HEK293 (cell line): Measurements from ENCODE around the gene PPM1J.
"Not testable (repeated sequence)": the region's sequence is repeated elsewhere in the genome, so short reads cannot be mapped to it uniquely, and the experiment has no call there.

ENCODE experiments used
- CTCF ChIA-PET: fragments of 350-600 bp; formaldehyde crosslinking; extraction: SDS; loops from one replicate; lab custom pipeline; 2021; ENCODE audit warnings: antibody characterized with exemption; lab: Yijun Ruan, JAX
- POLR2A ChIA-PET: fragments of 300-600 bp; formaldehyde crosslinking; extraction: SDS; loops from one replicate; lab custom pipeline; 2020; ENCODE audit warnings: antibody characterized with exemption, inconsistent platforms; lab: Yijun Ruan, JAX
- H3K27ac ChIP-seq: fragments of 200-500 bp; sonication (Bioruptor generic); 2 replicates; pipeline ENCODE4 v1.5.1; 2014; ENCODE audit warnings: low read depth, low read length, control low read depth, inconsistent platforms; ENCODE audit errors: extremely low read depth
- H3K36me3 ChIP-seq, 2 experiments: fragments of 200-500 bp in 1 of 2; sonication (Bioruptor generic) in 1 of 2; 1 replicate in 1 of 2; 2 replicates in 1 of 2; pipeline ENCODE4 v1.5.1; 2014 to 2017; ENCODE audit warnings: inconsistent platforms in 2 of 2, low read length in 2 of 2; ENCODE audit not compliant: control insufficient read depth in 2 of 2, insufficient read depth in 1 of 2
- H3K4me1 ChIP-seq: fragments of 200-500 bp; sonication (Bioruptor generic); 2 replicates; pipeline ENCODE4 v1.5.1; 2014; ENCODE audit warnings: mild to moderate bottlenecking, low read length, inconsistent platforms; ENCODE audit not compliant: control insufficient read depth, insufficient read depth
- H3K4me3 ChIP-seq: 2 replicates; pipeline ENCODE4 v1.5.1; 2011; ENCODE audit warnings: low read depth, mild to moderate bottlenecking, control low read depth, low read length, moderate library complexity
- H3K9me3 ChIP-seq: fragments of 200-500 bp; sonication (Bioruptor generic); 2 replicates; pipeline ENCODE4 v1.5.1; 2014; ENCODE audit warnings: low read depth, low read length, inconsistent platforms; ENCODE audit not compliant: control insufficient read depth, insufficient read depth
- SP7 ChIP-seq: fragments of 450-650 bp; formaldehyde crosslinking; IDR thresholded peaks from 2 replicates; pipeline ENCODE4 v1.5.1; 2016; ENCODE audit warnings: missing biosample characterization, missing genetic modification characterization
- ZBTB44 ChIP-seq: fragments of 450-650 bp; IDR thresholded peaks from 2 replicates; pipeline ENCODE4 v1.5.1; 2018; ENCODE audit warnings: missing biosample characterization, mild to moderate bottlenecking, missing genetic modification characterization
- ZBTB7A ChIP-seq: fragments of 450-650 bp; formaldehyde crosslinking; IDR thresholded peaks from 2 replicates; pipeline ENCODE4 v1.5.1; 2016; ENCODE audit warnings: low read depth, missing biosample characterization, missing genetic modification characterization
- ZBTB8A ChIP-seq: fragments of 450-650 bp; formaldehyde crosslinking; IDR thresholded peaks from 2 replicates; pipeline ENCODE4 v1.5.1; 2016; ENCODE audit warnings: missing biosample characterization, missing genetic modification characterization
- ZFP37 ChIP-seq: fragments of 450-650 bp; formaldehyde crosslinking; IDR thresholded peaks from 2 replicates; pipeline ENCODE4 v1.5.1; 2016; ENCODE audit warnings: missing biosample characterization, missing genetic modification characterization
- ZIC2 ChIP-seq: fragments of 450-650 bp; formaldehyde crosslinking; IDR thresholded peaks from 2 replicates; pipeline ENCODE4 v1.5.1; 2016; ENCODE audit warnings: missing biosample characterization, missing genetic modification characterization
- ZNF121 ChIP-seq: fragments of 450-650 bp; formaldehyde crosslinking; IDR thresholded peaks from 2 replicates; pipeline ENCODE4 v1.5.1; 2016; ENCODE audit warnings: missing biosample characterization, missing genetic modification characterization
- ZNF248 ChIP-seq: fragments of 450-650 bp; formaldehyde crosslinking; IDR thresholded peaks from 2 replicates; pipeline ENCODE4 v1.5.1; 2017; ENCODE audit warnings: missing biosample characterization, missing genetic modification characterization
- ZNF404 ChIP-seq: fragments of 450-650 bp; formaldehyde crosslinking; IDR thresholded peaks from 2 replicates; pipeline ENCODE4 v1.5.1; 2017; ENCODE audit warnings: missing biosample characterization, missing genetic modification characterization
- ZNF585B ChIP-seq: fragments of 450-650 bp; formaldehyde crosslinking; IDR thresholded peaks from 2 replicates; pipeline ENCODE4 v1.5.1; 2016; ENCODE audit warnings: missing biosample characterization, missing genetic modification characterization
- ZNF596 ChIP-seq: fragments of 450-650 bp; IDR thresholded peaks from 2 replicates; pipeline ENCODE4 v1.5.0; 2018; ENCODE audit warnings: missing biosample characterization, mild to moderate bottlenecking, missing genetic modification characterization, moderate library complexity
- ZNF658 ChIP-seq: fragments of 450-650 bp; formaldehyde crosslinking; IDR thresholded peaks from 2 replicates; pipeline ENCODE4; 2016; ENCODE audit warnings: missing biosample characterization, missing genetic modification characterization
- ZNF670 ChIP-seq: fragments of 450-650 bp; formaldehyde crosslinking; IDR thresholded peaks from 2 replicates; pipeline ENCODE4 v1.5.1; 2016; ENCODE audit warnings: missing biosample characterization, missing genetic modification characterization, low read depth
- ZNF830 ChIP-seq: fragments of 450-650 bp; IDR thresholded peaks from 2 replicates; pipeline ENCODE4 v1.5.0; 2018; ENCODE audit warnings: missing biosample characterization, missing genetic modification characterization, low read depth, mild to moderate bottlenecking, moderate library complexity
- TF ChIP-seq, protein P1 (sequence below): fragments of 450-650 bp; IDR thresholded peaks from 2 replicates; pipeline ENCODE4 v1.5.1; 2018; ENCODE audit warnings: missing biosample characterization, missing genetic modification characterization
- TF ChIP-seq, protein P2 (sequence below): fragments of 450-650 bp; formaldehyde crosslinking; conservative IDR thresholded peaks from 2 replicates; pipeline ENCODE4 v1.5.1; 2016; ENCODE audit warnings: low read depth, missing biosample characterization, missing genetic modification characterization

Gene PPM1J

DNA sequence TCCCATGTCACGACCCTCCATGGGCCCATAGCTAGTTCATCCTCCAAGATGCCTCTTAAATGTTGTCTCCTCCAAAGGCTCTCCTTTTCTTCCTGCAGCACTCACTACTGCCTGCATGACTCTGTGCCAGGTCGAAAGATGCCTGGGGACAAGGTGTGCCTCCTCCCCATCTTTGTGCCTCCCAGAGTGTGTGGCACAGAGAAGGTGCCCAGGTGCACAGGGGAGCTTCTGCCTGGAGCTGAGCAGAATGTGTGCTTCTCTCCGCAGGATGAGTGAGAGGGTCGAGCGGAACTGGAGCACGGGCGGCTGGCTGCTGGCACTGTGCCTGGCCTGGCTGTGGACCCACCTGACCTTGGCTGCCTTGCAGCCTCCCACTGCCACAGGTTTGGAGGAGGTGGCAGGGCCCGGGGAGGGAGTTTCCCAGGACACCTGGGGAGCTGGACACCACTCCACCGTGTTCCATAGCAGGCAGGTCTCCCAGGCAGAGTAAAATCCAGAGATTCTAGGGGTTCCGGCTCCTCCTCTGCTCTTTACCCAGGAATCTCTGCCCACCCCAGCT, 6.9 kb upstream of the PPM1J start:
- TF ChIP-seq ZIC2 (tag by site-specific recombination) (0 out of 2 replicates have a peak, but pooled peaks have one; percentile 13), ZNF596 (no peak)
- Histone ChIP-seq H3K4me3 (no peak overlapping the region), H3K4me1 (no peaks in the 10 kb centered on the region), H3K27ac (no peak overlapping the region), H3K9me3 (no peaks in the 10 kb centered on the region), H3K36me3 (no peaks in the 10 kb centered on the region)
- CTCF ChIA-PET, result interaction anchor here (0.7 to 9.1 kb wide), 8 partner anchors 13 to 1165 kb away, joined by 3 to 417 read pairs (median 4); partner anchors contain the start of gene LRIG2
- POLR2A ChIA-PET, result no interaction called here

GRCh38 chr1:112721294-112721693, 6.2 kb upstream of the PPM1J start:
- H3K4me1 ChIP-seq, H3K36me3 ChIP-seq, H3K4me3 ChIP-seq, H3K9me3 ChIP-seq, POLR2A ChIA-PET, H3K27ac ChIP-seq: not testable (repeated sequence)
- CTCF ChIA-PET, result interaction anchor here (0.6 to 9.1 kb wide), 8 partner anchors 12 to 1166 kb away, joined by 3 to 417 read pairs (median 4); partner anchors contain the start of gene LRIG2
- TF ChIP-seq ZNF121 (tag by site-specific recombination), result peak; percentile 84

DNA sequence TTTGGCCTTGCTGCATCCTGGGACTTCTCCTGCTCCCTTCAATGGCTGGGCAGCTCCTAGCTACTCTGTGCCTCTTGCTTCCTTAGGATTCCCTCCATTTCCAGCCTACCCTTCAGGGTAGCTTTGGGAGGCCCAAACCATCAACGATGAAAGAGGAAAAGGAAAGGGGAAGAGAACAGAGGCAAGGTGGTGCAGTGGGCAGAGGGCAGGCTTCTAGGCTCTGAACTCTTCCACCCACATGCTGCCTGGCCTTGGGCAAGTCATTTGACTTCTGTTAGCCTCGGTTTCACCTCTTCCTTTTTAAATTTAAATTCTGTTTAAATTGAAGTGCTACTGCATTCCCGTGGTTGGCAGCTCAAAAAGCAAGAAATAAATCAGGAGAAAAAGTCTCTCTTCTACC, 5.7 kb upstream of the PPM1J start:
- no peaks in the 10 kb centered on the region for H3K4me1 ChIP-seq
- H3K9me3 ChIP-seq, result no peaks in the 10 kb centered on the region
- H3K4me3 ChIP-seq, result no peak overlapping the region
- TF ChIP-seq ZNF585B (tag by site-specific recombination) (no peak), ZNF248 (tag by site-specific recombination) (no peak)
- ChIA-PET CTCF (interaction anchor here (0.8 to 9.1 kb wide), 4 partner anchors 83 to 352 kb away, joined by 4 to 417 read pairs (median 44); partner anchors contain the start of gene LRIG2), POLR2A (no interaction called here)
- H3K27ac ChIP-seq, result no peak overlapping the region
- no peaks in the 10 kb centered on the region for H3K36me3 ChIP-seq

DNA sequence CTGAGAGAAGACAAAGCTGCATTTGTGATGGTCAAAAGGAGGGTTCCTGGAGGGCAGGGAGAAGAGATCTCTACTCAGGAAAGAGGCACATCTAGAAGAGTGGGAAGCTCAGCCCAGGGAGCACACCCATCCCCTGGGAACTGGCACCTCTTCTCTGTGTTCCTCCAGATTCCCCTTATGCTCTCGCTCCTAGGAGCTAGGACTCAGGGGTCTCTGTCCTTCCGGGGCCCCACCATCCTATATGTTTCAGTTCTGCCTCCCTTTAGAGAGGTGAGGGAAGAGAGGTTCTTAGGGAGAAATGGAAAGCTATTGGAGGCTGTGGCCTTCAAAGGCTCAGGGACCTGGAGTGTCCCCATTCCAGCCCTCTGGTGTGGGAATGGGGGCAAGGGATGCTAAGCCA, 4.6 kb upstream of the PPM1J start:
- Histone ChIP-seq H3K27ac (no peak overlapping the region), H3K4me3 (no peak overlapping the region), H3K4me1 (no peaks in the 10 kb centered on the region), H3K9me3 (no peaks in the 10 kb centered on the region), H3K36me3 (no peaks in the 10 kb centered on the region)
- ChIA-PET CTCF (interaction anchor here (0.9 to 9.1 kb wide), 14 partner anchors 8 to 353 kb away, joined by 3 to 417 read pairs (median 9); partner anchors contain the start of gene LRIG2), POLR2A (interaction anchor here (0.6 kb wide), 1 partner anchor 1595 kb away, joined by 4 read pairs; no protein-coding TSS in a partner anchor)
- no peak for TF ChIP-seq ZBTB44 (tag by site-specific recombination)

- Histone ChIP-seq H3K27ac (no peak overlapping the region), H3K9me3 (no peaks in the 10 kb centered on the region), H3K36me3 (no peaks in the 10 kb centered on the region), H3K4me3 (no peak overlapping the region), H3K4me1 (no peaks in the 10 kb centered on the region)
- ChIA-PET POLR2A (interaction anchor here (1.0 kb wide), 1 partner anchor 237 kb away, joined by 4 read pairs; the partner anchor contains the start of gene SLC16A1), CTCF (interaction anchor here (0.5 to 9.1 kb wide), 39 partner anchors 8 to 1212 kb away, joined by 3 to 417 read pairs (median 4); partner anchors contain the start of gene LRIG2)
- no peak for TF ChIP-seq ZBTB7A (tag by site-specific recombination)
- no peak for TF ChIP-seq ZFP37
- TF ChIP-seq ZNF670 (tag by site-specific recombination), result no peak
- no peak for TF ChIP-seq ZNF404
- peak; percentile 85 for TF ChIP-seq ZBTB8A (tag by site-specific recombination)
- TF ChIP-seq, protein P1, sequence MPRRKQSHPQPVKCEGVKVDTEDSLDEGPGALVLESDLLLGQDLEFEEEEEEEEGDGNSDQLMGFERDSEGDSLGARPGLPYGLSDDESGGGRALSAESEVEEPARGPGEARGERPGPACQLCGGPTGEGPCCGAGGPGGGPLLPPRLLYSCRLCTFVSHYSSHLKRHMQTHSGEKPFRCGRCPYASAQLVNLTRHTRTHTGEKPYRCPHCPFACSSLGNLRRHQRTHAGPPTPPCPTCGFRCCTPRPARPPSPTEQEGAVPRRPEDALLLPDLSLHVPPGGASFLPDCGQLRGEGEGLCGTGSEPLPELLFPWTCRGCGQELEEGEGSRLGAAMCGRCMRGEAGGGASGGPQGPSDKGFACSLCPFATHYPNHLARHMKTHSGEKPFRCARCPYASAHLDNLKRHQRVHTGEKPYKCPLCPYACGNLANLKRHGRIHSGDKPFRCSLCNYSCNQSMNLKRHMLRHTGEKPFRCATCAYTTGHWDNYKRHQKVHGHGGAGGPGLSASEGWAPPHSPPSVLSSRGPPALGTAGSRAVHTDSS (tag by site-specific recombination), result no peak
- TF ChIP-seq SP7 (tag by site-specific recombination), result peak; percentile 27; the same call in 1 of the 2 replicates
- TF ChIP-seq, protein P2, sequence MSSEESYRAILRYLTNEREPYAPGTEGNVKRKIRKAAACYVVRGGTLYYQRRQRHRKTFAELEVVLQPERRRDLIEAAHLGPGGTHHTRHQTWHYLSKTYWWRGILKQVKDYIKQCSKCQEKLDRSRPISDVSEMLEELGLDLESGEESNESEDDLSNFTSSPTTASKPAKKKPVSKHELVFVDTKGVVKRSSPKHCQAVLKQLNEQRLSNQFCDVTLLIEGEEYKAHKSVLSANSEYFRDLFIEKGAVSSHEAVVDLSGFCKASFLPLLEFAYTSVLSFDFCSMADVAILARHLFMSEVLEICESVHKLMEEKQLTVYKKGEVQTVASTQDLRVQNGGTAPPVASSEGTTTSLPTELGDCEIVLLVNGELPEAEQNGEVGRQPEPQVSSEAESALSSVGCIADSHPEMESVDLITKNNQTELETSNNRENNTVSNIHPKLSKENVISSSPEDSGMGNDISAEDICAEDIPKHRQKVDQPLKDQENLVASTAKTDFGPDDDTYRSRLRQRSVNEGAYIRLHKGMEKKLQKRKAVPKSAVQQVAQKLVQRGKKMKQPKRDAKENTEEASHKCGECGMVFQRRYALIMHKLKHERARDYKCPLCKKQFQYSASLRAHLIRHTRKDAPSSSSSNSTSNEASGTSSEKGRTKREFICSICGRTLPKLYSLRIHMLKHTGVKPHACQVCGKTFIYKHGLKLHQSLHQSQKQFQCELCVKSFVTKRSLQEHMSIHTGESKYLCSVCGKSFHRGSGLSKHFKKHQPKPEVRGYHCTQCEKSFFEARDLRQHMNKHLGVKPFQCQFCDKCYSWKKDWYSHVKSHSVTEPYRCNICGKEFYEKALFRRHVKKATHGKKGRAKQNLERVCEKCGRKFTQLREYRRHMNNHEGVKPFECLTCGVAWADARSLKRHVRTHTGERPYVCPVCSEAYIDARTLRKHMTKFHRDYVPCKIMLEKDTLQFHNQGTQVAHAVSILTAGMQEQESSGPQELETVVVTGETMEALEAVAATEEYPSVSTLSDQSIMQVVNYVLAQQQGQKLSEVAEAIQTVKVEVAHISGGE (tag by site-specific recombination), result no peak
- TF ChIP-seq ZNF830 (tag by site-specific recombination), result no peak
- TF ChIP-seq ZNF658 (tag by site-specific recombination), result no peak
Observed at GRCh38 chr1:112718691-112719418, 3.7 kb upstream of the PPM1J start.
